HG03521 (cell line): ENCODE data around the gene NUDT16L1.
A peak's percentile ranks its signal among the peaks of the same experiment; 100 is the strongest.

ENCODE experiments used
- ATAC-seq: cut with Tn5 transposase; IDR thresholded peaks from one replicate; pipeline ENCODE4 v1.9.1; 2021; ENCODE audit warnings: mild to moderate bottlenecking, moderate library complexity; ENCODE audit not compliant: unreplicated experiment

Gene NUDT16L1

GRCh38 chr16:4693956-4694641 is 737 bp downstream of the NUDT16L1 start:
- ATAC-seq: peak; percentile 8

DNA sequence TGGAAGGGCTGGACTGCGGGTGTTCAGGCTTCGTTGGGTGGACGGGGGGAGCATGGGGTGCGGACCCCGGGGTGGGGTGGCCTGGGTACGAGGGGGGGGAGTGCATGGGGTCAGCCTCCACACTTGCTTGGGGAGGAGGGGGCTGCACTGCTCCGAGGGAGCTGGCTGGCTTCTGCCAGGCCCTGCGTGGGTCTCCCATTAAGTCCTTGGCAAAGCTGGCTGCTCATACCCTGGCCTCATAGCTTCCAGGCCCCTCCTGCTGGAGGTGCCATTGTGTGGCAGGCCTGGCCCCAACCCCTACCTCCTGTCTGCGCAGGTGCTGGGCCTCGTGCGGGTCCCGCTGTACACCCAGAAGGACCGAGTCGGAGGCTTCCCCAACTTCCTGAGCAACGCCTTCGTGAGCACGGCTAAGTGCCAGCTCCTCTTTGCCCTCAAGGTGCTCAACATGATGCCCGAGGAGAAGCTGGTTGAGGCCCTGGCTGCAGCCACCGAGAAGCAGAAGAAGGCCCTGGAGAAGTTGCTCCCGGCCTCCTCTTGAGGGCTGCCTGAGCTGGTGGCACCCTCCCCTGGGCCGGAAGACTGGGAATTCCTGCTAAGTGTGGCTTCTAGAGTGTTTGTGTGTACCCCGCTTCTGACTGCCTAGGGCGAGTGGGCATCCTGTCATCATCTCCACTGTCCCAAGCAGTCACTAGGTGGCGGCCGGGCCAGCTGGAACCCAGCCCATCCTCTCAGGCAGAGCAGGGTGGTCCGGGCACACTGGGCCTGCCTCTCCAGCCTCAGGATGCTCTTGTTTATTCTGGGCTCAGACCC is 1.5 kb downstream of the NUDT16L1 start:
- ATAC-seq: no peak

GRCh38 chr16:4695473-4696171 is 2.3 kb downstream of the NUDT16L1 start:
- no peak for ATAC-seq

GRCh38 chr16:4696172-4696904 is 3.0 kb downstream of the NUDT16L1 start:
- ATAC-seq: no peak

DNA sequence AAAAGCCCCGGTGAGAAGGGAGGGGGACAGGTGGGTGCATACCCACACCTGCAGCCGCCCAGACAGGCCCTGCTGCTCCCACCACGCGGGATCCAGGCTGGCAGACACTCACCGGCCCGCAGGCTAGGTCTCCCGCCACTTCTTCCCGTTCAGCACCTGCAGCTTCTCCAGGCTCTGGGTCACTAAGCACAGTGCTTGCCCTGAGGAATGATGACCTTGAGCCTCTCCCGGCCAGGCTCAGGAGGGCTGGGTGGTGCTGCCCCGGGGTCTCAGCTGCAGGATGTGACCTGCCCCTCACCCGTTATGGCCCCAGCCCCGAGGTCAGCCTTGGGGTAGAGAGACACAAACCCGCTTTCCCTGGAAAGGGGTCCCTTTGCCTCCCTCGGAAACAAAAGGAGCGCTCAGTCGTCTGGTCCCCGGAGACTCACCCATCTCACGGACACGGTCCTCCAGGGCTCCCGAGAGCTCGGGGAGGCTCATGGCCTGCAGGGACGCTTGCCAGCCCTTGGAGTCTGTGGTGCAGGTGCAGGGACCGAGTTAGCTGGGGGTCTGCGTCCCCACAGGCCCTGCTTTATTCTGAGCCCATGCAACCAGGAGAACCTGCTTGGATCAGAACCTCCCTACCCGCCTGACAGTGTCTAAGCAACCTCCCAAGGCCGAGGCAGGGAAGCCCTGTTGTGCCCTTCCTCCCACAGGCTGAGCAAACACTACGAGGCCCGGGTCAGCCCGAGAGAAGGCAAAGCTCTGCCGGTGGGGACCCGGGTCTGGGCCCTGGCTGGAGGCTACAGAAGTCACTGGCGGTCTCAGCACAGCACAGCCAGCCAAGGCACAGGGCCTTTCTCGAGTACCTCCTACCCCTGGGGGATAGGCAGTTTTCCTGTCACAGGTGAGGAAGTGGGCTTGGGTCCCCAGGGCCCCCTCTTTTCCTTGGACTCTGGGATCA is 3.8 kb downstream of the NUDT16L1 start:
- no peak for ATAC-seq

DNA sequence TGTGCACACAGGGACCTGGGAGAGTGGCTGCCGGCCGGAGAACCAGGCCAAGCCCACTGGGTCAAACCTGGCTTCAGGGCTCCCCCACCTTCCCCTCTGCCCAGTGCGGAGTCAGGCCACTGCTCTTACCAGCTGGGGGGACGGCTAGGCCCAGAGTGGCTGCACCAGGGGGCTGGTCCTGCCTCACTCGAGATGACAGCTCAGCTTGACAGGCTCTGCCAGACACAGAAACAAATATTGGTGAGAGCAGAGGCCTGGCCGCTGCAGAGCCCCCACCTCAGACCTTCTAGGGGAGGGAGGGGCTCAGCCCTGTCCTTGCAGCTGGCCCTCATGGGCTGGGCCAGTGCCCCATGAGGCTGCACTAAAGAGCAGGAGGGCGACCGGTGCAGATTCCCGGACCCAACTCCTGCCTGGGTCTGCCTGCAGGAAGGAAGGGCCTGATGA is 4.5 kb downstream of the NUDT16L1 start:
- no peak for ATAC-seq

GRCh38 chr16:4698321-4699045 is 5.1 kb downstream of the NUDT16L1 start:
- no peak for ATAC-seq

DNA sequence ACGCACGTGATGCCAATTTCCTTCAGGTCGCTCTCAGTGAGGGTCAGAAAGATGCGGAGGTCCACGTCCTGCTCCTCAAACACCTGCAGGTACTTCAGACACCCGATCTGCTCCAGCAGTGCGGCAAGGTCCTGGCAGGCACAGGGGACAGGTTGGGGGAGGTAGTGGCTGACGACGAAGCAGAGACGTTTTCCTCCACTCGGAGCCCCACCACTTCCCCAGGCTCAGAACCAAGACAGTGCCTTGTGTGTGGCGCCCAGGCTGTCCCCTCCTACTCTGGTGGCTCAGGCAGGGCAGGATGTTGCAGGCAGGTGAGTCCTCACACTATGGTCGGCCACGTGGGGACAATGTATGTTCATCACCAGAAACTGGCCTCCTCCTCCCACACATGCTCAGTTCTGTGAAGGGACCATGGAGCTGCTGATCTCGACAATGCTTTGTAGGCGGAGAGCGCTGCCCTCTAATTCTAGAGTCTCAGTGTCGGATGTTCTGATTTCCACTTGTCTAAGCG is 5.7 kb downstream of the NUDT16L1 start:
- no peak for ATAC-seq

GRCh38 chr16:4700380-4700996 is 7.1 kb downstream of the NUDT16L1 start:
- ATAC-seq: no peak

GRCh38 chr16:4700997-4701743 is 7.8 kb downstream of the NUDT16L1 start:
- no peak for ATAC-seq

DNA sequence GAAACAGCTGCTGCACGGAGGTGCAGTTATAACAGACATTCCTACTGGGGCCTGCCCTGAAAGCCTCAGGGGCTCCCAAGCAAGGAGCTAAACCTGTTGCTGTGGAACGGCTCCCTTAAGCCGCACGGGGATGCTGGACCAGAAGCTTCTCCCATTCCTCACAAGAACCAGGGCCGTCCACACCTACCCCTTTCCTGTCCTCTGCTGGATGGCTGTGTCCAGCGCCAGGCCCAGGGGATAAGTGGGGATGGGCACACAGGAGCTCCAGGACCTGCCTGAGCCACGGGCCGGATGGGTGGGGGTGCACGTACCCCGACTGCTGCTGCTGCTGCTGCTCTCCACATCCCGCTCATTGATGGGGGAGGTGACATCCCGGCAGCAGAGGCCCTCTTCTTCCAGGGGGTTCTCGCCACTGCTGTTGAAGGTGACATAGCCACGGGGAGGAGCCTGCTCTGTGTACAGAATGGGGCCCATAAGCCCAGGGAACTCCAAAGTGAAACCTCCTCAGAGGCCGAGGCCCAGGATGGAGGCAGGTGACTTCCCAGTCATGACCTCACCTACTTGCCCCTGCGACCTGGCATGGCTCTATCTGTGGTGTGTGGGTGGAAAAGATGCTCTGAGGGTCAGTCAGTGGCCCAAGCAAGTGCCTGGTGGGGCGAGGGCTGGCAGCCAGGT is 8.6 kb downstream of the NUDT16L1 start:
- no peak for ATAC-seq

- no peak for ATAC-seq
Measured at GRCh38 chr16:4702466-4702808, 9.1 kb downstream of the NUDT16L1 start.

DNA sequence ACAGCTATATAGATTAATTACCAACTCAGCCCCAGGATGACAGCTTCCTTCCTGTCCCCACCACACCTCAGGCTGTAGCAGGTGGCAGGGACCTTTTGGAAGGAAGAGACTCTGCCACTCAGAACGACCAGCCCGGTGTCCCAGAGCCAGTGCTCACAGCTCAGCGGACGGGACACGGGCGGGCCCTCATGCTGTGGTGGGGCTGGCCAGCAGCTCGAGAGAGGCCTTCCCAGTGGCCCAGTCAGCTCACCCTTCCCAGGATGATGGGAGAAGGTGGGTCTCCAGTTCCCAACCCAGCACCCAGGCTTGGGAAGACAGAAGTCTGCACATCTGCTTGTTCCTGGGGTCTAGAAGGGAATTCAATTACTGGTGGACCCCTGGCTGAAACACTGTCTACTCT is 10.5 kb downstream of the NUDT16L1 start:
- no peak for ATAC-seq

DNA sequence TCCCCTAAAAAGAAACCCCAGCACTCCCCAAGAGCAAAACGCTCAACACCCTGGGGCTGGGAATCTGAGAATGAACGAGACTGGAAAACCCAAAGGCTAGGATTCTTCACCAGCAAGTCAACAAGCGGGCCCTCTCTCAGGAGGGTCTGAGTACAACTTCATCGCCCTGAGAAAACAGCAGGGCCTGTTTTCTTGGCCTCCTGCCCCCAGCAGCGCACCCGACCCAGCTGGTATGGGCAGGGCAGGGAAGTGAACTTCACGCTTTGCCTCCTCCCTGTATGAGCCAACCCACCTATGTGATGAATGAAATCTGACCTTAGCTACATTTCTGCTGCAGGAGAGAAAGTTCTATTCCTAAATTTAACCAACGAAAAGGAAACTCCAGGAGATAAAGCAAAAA is 11.1 kb downstream of the NUDT16L1 start:
- no peak for ATAC-seq

GRCh38 chr16:4704913-4705312 is 11.6 kb downstream of the NUDT16L1 start:
- ATAC-seq: no peak

DNA sequence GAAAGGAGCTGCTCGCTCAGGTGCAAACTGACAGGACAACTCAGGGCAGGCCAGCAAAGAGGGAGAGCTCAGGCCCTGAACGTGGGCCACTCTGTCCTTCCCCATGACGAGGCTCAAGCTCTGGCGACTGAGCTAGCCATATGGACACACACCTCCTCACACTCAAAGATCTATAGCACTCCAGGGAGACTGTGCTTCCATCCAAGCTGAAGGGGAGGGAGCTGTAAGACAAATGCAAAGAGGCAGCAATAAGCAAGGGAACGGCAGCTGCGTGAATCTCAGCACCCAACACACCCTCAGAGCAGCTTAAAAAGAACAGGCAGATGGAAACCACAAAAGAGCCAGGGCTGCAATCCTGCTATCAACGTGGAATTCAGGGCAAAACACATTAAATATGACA is 13.5 kb downstream of the NUDT16L1 start:
- no peak for ATAC-seq

DNA sequence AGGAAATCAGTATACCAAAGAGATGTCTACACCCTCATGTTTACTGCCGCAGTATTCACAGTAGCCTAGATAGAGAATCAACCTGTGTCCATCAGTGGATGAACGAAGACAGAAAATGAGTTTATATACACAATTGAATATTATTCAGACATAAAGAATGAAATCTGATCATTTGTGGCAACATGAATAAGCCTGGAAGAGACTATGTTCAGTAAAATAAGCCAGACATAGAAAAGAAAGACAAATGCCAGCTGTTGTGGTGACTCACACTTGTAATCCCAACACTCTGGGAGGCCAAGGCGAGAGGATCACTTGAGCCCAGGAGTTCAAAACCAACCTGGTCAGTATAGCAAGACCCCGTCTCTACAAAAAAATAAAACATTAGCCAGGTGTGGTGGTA is 16.1 kb downstream of the NUDT16L1 start:
- ATAC-seq: no peak
